NCI-H2081 treated with DMSO at 0.1 percent for 48 hours (cell line): ENCODE results near the gene SSUH2.
"Not testable (repeated sequence)": the region's sequence is repeated elsewhere in the genome, so short reads cannot be mapped to it uniquely, and the experiment has no call there.

Source experiments
- DNase-seq: peaks from one replicate; lab custom pipeline; 2025; lab: John Stamatoyannopoulos, UW

Gene SSUH2, protein sequence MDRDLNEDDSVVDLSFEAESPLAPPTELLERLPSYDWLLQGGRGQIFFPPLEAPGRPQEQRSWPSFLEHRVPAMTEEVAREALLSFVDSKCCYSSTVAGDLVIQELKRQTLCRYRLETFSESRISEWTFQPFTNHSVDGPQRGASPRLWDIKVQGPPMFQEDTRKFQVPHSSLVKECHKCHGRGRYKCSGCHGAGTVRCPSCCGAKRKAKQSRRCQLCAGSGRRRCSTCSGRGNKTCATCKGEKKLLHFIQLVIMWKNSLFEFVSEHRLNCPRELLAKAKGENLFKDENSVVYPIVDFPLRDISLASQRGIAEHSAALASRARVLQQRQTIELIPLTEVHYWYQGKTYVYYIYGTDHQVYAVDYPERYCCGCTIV

DNA sequence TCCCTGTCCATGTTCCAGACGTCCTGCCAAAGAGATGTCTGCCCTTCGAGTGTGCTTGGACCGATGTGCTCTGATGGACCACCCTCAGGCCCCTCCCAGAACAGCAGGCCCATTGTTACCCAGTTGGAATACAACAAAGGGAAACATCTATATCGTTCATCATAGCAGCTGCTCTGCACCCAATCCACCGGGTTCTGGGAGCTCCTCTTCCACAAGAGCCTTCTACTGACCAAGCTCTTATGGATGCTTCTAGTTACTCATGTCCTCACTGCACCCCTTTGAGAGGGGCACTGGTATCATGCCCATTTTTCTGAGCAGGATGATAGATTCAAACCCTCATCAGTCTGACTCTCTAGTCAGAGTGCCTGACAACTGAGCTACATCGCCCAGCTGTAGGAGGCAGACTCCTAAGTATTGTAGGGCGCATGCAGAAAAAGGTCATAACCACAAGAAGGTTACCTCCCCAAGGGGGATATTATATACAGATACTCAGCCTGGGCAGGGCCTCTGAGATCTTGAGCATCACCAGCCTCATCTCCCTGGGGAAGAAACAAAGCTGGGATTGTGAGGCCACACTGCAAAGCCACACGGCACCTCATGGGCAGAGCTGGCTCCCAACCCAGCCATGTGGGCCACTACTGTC, at the start of gene SSUH2:
SSUH2 (minus strand) TSS at position 51 of the 643 bp plus-strand sequence; CDS start at position 11, 40 bp downstream.
- no peak for DNase-seq

DNA sequence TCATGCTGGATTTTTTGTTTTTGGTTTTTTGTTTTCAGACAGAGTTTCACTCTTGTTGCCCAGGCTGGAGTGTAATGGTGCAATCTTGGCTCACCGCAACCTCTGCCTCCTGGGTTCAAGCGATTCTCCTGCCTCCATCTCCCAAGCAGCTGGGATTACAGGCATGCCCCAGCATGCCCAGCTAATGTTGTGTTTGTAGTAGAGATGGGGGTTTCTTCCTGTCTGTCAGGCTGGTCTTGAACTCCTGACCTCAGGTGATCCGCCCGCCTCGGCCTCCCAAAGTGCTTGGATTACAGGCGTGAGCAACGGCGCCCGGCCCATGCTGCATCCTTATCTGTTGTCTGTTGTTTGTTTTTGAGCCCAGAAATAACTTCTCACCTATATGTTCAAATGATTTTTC, 46.7 kb upstream of the SSUH2 start:
- DNase-seq: not testable (repeated sequence)

DNA sequence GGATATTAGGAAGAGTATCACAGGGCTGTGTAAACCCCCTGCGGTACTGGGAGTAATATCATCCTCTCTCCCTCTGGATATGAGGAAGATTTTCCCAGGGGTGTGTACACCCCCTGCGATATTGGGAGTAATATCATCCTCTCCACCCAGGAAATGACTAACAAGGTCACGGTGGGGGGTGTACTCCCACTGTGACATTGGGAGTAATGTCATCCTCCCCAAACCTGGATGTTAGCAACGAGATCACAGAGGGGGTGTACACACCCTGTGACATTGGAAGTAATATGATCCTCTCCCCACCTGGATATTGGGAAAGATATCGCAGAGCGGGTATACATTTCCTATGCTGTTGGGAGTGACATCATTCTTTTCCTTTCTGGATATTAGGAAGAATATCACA, 40.4 kb upstream of the SSUH2 start:
- DNase-seq: not testable (repeated sequence)

DNA sequence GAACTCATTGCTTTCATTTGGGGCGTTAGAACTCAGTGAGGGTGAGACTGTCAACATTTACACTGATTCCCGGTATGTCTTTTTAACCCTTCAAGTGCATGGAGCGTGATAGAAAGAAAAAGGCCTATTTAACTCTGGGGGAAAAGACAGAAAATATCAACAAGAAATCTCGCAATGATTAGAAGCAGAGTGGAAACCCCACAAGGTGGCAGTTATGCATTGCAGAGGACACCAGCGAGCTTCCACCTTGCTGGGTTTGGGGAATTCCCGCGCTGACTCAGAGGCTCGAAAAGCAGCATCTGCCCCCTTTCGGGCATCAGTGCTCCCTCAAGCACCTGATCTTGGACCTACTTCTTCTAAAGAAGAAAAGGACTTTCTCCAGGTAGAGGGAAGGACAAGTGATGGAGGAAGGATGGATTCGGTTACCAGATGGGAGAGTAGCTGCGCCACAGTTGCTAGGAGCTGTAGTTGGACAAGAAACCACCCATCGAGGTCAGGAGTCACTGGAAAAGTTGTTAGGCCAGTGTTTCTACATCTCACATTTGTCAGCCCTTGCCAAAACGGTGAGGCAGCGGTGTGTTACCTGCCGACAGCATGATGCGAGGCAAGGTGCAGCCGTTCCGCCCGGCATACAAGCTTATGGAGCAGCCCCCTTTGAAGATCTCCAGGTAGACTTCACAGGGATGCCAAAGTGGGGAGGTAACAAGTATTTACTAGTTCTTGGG, 38.4 kb upstream of the SSUH2 start:
- not testable (repeated sequence) for DNase-seq

DNA sequence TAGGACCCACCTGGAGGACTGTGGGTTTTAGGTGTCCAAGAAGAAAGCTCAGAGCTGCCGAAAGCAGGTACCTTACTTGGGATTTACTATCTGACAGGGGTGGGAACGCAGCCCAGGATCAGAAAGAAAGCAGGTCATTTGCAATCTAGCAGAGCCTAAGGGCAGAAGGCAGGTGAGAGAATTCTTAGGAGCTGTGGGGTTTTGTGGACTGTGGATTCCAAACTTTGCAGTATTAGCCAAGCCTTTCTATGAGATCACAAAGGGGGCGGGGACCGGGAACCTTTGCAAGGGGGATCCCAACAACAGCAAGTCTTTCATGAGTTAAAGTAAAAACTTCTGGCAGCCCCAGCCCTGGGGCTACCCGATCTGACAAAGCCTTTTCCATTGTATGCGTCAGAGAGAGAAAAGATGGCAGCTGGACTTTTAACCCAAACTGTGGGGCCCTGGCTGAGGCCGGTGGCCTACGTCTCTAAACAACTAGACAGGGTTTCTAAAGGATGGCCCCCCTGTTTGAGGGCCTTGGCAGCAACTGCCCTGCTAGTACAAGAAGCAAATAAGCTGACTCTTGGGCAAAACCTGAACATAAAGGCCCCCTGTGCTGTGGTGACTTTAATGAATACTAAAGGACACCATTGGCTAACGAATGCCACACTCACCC, 37.4 kb upstream of the SSUH2 start:
- DNase-seq: not testable (repeated sequence)

DNA sequence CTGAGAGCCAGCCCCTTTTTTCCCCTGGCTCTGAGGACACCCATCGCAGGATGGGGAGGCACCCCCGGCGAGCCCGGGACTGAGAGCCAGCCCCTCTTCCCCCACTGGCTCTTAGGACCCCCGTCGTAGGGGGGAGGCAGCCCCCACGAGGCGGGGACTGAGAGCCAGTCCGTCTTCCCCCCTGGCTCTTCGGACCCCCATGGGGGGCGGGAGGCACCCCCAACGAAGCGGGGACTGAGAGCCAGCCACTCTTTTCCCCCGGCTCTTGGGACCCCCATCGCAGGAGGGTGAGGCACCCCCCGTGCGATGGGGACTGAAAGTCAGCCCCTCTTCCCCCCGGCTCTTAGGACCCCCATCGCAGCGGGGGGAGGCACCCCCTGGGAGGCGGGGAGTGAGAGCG, 36.8 kb upstream of the SSUH2 start:
- DNase-seq: no peak

DNA sequence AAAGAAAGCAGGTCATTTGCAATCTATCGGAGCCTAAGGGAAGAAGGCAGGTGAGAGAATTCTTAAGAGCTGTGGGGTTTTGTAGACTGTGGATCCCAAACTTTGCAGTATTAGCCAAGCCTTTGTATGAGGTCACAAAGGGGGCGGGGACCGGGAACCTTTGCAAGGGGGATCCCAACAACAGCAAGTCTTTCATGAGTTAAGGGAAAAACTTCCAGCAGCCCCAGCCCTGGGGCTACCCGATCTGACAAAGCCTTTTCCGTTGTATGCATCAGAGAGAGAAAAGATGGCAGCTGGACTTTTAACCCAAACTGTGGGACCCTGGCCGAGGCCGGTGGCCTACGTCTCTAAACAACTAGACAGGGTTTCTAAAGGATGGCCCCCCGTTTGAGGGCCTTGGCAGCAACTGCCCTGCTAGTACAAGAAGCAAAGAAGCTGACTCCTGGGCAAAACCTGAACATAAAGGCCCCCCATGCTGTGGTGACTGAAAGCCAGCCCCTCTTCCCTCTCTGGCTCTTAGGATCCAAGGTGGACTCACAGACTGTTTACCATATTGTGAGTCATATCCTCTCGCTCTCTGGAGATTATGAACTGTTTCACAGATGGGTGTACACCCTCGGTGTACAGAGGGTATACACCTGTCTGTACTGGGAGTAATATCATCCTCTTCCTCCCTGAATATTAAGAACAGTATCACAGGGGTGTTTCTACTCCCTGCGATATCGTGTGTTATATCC, 35.4 kb upstream of the SSUH2 start:
- not testable (repeated sequence) for DNase-seq

DNA sequence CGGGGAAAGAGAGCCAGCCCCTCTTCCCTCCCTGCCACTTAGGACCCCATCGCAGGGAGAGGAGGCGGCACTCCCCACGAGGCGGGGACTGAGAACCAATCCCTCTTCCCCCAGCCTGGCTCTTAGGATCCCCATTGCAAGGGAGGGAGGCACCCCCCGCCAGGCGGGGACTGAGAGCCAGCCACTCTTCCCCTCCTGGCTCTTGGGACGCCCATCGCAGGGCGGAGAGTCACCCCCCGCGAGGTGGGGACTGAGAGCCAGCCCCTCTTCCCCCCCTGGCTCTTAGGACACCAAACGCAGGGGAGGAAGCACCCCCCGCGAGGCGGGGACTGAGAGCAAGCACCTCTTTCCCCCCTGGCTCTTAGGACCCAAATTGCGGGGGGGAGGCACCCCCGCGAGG, 34.2 kb upstream of the SSUH2 start:
- no peak for DNase-seq

DNA sequence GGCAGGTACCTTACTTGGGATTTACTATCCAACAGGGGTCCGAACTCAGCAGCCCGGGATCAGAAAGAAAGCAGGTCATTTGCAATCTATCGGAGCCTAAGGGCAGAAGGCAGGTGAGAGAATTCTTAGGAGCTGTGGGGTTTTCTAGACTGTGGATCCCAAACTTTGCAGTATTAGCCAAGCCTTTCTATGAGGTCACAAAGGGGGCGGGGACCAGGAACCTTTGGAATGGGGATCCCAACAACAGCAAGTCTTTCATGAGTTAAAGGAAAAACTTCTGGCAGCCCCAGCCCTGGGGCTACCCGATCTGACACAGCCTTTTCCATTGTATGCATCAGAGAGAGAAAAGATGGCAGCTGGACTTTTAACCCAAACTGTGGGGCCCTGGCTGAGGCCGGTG, 32.7 kb upstream of the SSUH2 start:
- not testable (repeated sequence) for DNase-seq

DNA sequence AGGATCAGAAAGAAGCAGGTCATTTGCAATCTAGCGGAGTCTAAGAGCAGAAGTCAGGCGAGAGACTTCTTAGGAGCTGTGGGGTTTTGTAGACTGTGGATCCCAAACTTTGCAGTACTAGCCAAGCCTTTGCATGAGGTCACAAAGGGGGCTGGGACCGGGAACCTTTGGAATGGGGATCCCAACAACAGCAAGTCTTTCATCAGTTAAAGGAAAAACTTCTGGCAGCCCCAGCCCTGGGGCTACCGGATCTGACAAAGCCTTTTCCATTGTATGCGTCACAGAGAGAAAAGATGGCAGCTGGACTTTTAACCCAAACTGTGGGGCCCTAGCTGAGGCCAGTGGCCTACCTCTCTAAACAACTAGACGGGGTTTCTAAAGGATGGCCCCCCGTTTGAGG, 31.0 kb upstream of the SSUH2 start:
- DNase-seq: not testable (repeated sequence)

DNA sequence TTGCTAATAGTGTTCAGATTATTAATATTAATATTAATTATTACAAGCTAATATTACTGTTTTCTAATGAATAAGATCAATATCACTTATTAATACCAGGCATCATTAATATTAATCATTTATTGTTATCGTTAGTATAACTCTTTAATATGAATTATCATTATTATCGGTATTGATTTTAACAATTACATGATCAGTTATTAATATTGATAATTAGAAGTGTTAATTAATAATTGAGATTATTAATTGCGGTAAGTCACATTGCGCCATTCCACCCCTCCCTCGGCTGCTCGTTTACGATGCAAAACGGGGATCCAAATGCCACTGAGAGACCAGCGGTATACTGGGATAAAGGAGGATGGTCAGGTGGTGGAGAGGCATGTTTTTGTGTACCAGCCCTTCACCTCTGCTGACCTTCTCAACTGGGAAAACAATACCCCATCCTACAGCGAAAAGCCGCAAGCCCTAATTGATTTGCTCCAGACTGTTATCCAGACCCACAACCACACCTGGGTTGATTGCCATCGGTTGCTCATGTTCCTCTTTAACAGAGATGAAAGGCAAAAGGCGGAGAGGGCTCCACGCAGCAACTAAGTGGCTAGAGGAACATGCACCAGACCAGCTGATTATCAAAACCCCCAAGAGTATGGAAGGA, 28.6 kb upstream of the SSUH2 start:
- no peak for DNase-seq

DNA sequence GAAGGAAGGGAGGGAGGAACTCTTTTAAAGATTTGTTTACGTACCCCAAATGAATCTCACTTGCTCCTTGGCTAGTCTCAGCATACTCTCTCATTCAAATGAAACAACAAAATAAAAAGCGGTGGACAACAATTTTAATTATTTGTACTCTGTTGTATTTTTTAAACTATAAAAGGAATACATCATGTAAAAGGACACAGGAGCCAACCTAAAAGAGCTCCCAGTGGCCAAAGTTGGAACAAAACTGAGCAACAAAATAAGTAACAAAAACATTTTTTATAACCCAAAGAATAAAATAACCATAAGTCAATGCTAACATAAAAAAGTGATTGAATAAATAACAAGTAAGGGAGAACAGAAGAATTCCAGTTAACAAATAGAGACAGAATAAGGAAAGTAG, 24.4 kb upstream of the SSUH2 start:
- no peak for DNase-seq

DNA sequence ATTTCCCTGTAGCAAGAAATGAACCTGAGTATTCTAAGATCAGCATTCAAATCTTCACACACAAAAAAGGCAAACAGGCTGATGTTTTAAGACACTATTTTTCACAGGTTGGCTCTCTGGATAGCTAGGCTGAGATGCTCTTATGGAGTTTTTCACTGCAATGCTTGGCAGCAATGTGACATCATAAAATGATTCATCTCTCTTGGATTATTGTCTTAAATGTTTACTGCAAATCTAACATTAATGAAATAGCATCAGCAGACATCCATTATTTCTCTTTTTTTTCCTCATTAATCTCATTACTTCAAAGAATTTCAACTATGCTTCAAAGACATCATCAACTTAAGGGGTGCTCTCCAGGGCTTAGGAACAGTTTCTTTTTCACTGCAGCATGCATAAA, 23.6 kb upstream of the SSUH2 start:
- no peak for DNase-seq

DNA sequence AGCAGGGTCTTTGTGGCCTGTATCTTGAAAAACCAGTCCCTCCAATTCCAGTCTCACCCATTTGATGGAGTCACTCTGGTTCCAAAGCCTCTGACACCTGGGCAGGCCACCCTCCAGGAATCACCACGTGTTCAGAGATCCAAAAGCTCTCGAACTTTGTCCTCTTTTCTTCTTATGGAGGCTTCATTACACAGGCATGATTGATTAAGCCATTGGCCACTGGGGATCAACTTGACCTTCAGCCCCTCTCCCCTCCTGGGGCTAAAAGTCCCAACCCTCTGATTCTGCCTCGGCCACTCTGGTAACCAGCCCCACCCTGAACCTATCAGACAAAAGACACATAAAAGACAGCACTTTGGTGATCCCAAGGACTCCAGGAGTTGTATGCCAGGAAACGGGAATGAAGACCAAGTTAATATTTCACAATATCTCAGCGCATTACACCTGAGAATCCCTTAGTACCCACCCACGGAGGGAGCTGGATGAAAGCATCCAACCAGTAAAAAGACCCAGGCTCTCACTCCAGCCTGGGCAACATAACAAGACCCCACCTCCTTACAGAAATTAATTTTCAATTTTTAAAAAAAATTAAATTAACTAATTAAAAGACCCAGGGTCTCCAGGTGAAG, 23.0 kb upstream of the SSUH2 start:
- DNase-seq: no peak

DNA sequence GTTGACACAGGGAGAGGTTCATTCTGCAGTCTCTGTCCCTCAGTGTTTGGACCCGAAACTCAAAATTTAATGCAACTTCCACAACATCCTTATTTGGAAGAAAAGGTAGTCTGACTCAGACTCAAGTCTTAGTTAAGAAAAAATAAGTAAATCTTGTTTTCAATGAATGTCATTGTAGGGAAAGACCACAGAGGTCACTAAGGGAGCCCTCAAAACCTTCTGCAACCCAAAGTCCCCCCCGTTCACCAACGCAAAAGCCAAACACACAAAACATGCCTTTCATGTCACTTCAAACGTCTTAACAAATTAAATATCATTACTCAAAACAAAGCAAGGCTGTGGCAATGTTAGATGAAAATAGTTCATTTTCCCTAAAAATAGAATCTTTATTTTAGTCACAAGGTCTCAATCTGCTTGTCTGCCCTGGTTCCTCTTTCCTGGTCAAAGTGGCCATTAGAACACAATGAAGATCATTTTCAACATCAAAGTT, 20.9 kb upstream of the SSUH2 start:
- no peak for DNase-seq

DNA sequence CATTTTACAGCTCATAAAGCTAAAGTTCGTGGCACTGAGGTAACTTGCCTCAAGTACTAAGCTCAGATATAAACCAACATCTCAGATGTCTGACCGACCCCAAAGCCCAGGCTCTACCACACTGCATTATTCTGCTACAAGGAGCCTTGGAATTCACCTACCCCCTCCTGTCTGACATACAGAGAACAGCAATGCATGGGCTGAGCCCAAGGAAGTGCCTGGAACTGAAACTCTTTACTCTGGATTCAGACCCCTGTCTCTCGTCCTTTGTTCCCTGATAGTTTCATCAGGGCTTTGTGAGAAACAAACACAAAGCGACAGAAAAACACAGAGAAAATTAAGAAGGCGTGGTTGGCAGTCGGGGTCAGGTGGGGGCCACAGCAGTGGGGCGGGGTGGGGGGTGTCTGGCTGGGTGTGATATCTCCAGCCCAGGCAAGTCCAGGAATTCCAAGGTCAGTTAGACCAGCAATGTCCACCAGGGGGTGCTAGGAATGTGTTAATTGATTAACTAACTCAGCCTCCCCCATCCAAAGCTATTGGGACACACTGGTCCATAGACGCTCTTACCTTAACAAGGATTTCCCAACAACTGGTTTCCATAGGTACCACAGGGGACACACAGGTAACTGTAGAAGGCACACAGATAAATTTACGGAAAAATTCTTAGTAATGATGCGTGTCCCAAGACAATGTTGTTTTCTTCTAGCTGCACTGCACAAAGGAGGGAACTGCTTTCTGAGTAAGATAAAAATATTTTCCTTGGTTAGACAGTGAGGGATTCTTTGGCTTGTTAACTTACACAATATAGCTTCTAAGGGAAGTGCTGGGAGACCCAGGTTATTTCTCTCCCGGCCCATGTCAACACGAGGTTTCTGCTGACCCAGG, 18.8 kb upstream of the SSUH2 start:
- DNase-seq: no peak

DNA sequence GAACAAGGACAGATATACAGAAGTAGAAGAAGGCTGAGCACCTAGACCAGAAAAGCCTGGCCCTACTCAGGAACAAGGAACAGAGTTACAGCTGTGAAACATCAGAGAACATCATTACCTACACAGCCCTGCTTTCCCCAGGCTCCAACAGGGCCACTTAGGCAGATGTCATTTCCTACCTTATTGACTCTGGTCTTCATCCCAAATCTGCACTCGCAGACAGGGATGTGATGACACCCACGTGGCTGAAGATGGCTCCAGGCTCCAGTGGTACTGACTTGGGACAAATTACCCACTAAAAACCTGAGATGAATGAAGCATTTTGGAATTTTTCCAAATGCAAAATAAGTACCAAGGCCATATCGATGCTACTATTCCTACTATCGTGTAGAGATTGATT, 18.0 kb upstream of the SSUH2 start:
- no peak for DNase-seq

DNA sequence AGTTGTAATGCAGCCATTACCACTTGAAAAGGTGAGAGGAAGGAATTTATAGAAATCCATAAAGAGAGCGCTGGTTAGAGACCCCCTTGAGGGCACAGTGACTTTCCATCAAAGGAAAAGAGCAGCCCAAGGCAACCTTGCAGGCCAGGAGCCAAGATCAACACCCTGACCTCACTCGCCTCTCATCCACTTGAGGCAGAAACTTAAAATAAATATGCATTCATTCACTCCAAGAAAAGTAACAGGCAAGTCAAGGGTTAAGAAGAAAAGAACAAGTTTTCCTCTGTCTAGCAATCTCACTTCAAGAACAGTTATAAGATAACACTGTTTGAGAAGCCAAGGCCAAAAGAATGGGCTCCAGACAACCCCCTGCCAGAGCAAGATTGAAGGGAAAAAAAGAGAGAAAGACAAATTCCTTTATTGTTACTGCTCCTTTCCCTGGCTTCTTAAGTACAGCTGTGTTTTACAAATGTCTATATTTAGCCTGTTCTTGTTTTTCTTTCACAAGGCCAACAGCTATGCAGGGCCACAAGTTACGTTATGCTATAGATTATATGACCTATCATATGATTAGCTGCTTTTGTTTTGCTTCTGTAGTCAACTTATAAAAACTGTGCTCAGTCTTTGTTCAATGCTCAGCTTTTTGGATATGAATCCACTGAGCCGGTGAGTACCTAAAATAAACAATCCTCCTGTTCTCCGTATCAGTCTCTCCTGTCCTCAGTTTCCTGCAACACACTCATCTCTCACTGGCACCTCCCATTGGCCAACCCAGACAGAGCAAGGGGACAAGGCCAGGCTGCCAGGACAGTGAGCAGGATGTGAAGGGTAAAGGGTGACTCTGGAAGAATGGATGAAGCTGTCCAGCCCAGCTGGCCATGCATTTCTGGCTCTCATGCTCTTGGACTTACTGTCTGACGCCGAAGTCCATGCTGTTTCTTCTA, 15.8 kb upstream of the SSUH2 start:
- DNase-seq: no peak
